Esophagus squamous epithelium (tissue), 5 donors: ENCODE results near the gene IPO11. TPM values are rescaled to one million over a fixed set of nuclear protein-coding genes. Genes with fewer than 3 reads are reported as not detected.

Experiments
- DNase-seq: peaks from one replicate; lab custom pipeline; 2025; lab: John Stamatoyannopoulos, UW
- H3K27ac ChIP-seq, 4 donors: fragments of 200-600 bp; sonication (generic); one replicate each; pipeline ENCODE4 v1.5.1; 2016 to 2019; ENCODE audit warnings: mild to moderate bottlenecking in 1 of 4
- H3K27me3 ChIP-seq, 4 donors: fragments of 200-600 bp; sonication (generic); 1 replicate in 3 of 4; 2 replicates in 1 of 4; pipeline versions ENCODE4 v1.5.1 to v1.6.0; 2017 to 2021; ENCODE audit warnings: antibody characterized with exemption in 1 of 4
- H3K36me3 ChIP-seq, 3 donors: fragments of 200-600 bp; sonication (generic); one replicate each; pipeline ENCODE4 v1.5.1; 2016 to 2019
- H3K4me1 ChIP-seq, 3 donors: fragments of 200-600 bp; sonication (generic); one replicate each; pipeline ENCODE4 v1.5.1; 2017 to 2019
- H3K4me3 ChIP-seq, 4 donors: fragments of 200-600 bp; sonication (generic); 1 replicate in 3 of 4; 2 replicates in 1 of 4; pipeline ENCODE4 v1.5.1; 2016 to 2019; ENCODE audit warnings: mild to moderate bottlenecking in 2 of 4, moderate library complexity in 1 of 4
- H3K9me3 ChIP-seq, 3 donors: fragments of 200-600 bp; sonication (generic); one replicate each; pipeline ENCODE4 v1.5.1; 2016 to 2019
- POLR2A ChIP-seq, 4 donors: fragments of 450-650 bp; IDR thresholded peaks; one replicate each; pipeline ENCODE4 v1.6.1; 2017; ENCODE audit warnings: antibody characterized with exemption in 4 of 4, mild to moderate bottlenecking in 4 of 4, moderate library complexity in 3 of 4
- WGBS, 2 donors: methylation state at CpG; one replicate each; pipeline ENCODE4 v1.1.5; 2018; 5-methylcytosine and 5-hydroxymethylcytosine counted together
- intact Hi-C: fragments of 100-400 bp; cut with DNase I; formaldehyde crosslinking; loops from one replicate; pipeline ENCODE4 v1.15.0; 2022
- total RNA-seq, 4 donors: library from RNA; depleted of rRNA; stranded (reverse); fragments of >200 nt; gene quantifications; one replicate each; pipeline ENCODE4 v1.1.0, GENCODE V29; 2016
- TF ChIP-seq, protein P1 (sequence below), 6 experiments: fragments of 450-650 bp in 4 of 6; fragments of 200-600 bp in 2 of 6; sonication (generic) in 2 of 6; IDR thresholded peaks; one replicate each; pipeline ENCODE4 v1.5.1; 2016 to 2019; ENCODE audit warnings: antibody characterized with exemption in 6 of 6, mild to moderate bottlenecking in 4 of 6, moderate library complexity in 4 of 6
- donor health status: DM: yes; HTN: yes; CAD: no.

The IPO11 gene
- total RNA-seq, 4 donors from 2014 or later, result 8.8 to 29.0 (median 20.3) TPM

DNA sequence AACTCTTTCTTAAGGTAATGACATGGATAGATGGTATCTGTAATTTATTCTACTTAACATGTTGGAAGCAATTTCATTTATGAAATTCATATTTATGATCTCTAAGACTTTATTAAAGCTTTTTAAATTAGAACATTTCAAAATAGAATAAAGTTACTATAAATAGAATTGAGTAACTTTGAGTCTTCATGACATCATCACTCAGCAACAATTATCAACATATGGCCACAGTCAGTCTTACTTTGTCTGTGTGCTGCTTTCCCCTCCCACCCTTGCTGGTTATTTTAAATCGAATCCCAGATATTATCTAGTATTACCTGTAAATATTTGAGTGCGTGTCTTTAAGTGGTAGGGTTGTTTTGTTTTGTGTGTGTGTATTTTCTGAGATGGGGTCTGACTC, 65.2 kb downstream of the IPO11 start:
- Histone ChIP-seq H3K27me3 (no peaks in the 10 kb centered on the region), H3K4me1 (peaks cover 0 to 8% (median 0%) of the 10 kb centered on the region in 3 donors), H3K9me3 (no peaks in the 10 kb centered on the region), H3K36me3 (peaks cover 0 to 20% (median 0%) of the 10 kb centered on the region in 3 donors), H3K27ac (no peak overlapping the region), H3K4me3 (no peak overlapping the region)
- no peak for TF ChIP-seq POLR2A (IDR thresholded peaks at IDR 0.05)
- TF ChIP-seq, protein P1, sequence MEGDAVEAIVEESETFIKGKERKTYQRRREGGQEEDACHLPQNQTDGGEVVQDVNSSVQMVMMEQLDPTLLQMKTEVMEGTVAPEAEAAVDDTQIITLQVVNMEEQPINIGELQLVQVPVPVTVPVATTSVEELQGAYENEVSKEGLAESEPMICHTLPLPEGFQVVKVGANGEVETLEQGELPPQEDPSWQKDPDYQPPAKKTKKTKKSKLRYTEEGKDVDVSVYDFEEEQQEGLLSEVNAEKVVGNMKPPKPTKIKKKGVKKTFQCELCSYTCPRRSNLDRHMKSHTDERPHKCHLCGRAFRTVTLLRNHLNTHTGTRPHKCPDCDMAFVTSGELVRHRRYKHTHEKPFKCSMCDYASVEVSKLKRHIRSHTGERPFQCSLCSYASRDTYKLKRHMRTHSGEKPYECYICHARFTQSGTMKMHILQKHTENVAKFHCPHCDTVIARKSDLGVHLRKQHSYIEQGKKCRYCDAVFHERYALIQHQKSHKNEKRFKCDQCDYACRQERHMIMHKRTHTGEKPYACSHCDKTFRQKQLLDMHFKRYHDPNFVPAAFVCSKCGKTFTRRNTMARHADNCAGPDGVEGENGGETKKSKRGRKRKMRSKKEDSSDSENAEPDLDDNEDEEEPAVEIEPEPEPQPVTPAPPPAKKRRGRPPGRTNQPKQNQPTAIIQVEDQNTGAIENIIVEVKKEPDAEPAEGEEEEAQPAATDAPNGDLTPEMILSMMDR (IDR thresholded peaks at IDR 0.05), result no peak
- intact Hi-C loops, result no loop called here
- WGBS, 2 donors, result 80 to 86% methylated on average over 2 of the region's 2 CpGs
- no peak for DNase-seq

DNA sequence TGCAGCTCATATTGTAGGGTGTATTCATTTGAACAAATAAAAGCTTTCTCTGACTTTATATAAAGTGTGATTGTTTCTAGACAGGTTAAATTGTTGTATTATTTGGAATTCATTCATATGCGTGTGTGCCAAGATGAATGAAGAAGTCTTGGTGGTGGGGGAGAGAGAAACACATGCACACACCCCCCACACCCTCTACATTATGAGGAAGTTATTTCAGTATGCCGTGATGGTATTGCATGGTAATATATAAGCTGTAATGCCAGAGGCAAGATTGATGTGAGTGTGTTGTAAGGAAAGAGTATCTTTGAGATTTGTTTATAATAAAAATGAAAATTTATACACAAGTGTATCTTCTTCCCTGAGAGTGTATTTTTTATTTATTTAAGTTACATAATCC, 71.0 kb downstream of the IPO11 start:
- no peaks in the 10 kb centered on the region for H3K9me3 ChIP-seq
- 68 to 79% methylated on average over 2 of the region's 2 CpGs for WGBS, 2 donors
- no peak overlapping the region for H3K4me3 ChIP-seq
- H3K4me1 ChIP-seq, result no peaks in the 10 kb centered on the region
- no peaks in the 10 kb centered on the region for H3K27me3 ChIP-seq
- H3K27ac ChIP-seq, result no peak overlapping the region
- TF ChIP-seq POLR2A (IDR thresholded peaks at IDR 0.05), result no peak
- TF ChIP-seq, protein P1 (IDR thresholded peaks at IDR 0.05), result no peak
- no peak for DNase-seq
- H3K36me3 ChIP-seq, result peaks cover 0 to 30% (median 0%) of the 10 kb centered on the region in 3 donors
- intact Hi-C loops, result no loop called here

DNA sequence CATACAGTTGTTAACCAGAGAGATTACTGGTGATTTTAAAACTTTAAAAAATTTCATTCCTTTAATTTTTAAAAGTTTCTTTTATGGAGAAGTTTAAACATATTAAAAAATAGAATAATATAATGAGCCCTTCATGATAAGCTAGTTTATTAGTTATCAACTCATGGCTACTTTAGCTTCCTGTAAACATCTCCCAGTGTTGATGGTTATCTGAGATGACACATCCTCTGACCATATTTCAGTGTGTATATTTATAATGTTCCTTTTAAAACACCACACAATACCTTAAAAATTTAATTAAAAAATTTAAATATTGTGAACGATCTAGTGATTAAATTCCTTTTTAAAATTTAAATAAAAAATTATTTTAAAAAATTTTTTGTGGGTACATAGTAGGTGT, 74.1 kb downstream of the IPO11 start:
- H3K9me3 ChIP-seq, result no peaks in the 10 kb centered on the region
- H3K4me3 ChIP-seq, result no peak overlapping the region
- intact Hi-C loops, result no loop called here
- WGBS, 2 donors, result 94 to 97% methylated on average over 1 of the region's 1 CpG
- no peak overlapping the region for H3K27ac ChIP-seq
- no peak for DNase-seq
- H3K27me3 ChIP-seq, result no peaks in the 10 kb centered on the region
- peaks cover 0 to 47% (median 0%) of the 10 kb centered on the region in 3 donors for H3K36me3 ChIP-seq
- H3K4me1 ChIP-seq, result no peaks in the 10 kb centered on the region
- no peak for TF ChIP-seq POLR2A (IDR thresholded peaks at IDR 0.05)
- TF ChIP-seq, protein P1 (IDR thresholded peaks at IDR 0.05), result no peak

DNA sequence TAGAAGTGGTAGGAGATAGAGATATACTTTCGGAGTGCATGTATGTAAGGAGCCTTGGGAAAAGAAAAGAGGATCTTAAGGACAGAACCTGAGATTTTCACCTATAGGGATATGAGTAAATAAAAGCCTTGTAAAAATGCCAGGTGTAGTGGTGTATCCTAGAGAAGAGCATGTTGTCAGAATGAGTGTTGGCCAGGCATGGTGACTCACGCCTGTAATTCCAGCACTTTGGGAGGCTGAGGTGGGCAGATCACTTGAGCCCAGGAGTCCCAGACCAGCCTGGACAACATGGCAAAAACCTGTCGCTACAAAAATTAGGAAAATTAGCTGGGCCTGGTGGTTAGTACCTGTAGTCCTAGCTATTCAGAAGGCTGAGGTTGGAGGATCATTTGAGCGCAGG, 76.0 kb downstream of the IPO11 start:
- Histone ChIP-seq H3K4me3 (no peak overlapping the region), H3K36me3 (peaks cover 0 to 63% (median 0%) of the 10 kb centered on the region in 3 donors), H3K27me3 (no peaks in the 10 kb centered on the region), H3K4me1 (no peaks in the 10 kb centered on the region), H3K27ac (no peak overlapping the region), H3K9me3 (no peaks in the 10 kb centered on the region)
- intact Hi-C loops, result no loop called here
- WGBS, 2 donors, result 68 to 69% methylated on average over 4 of the region's 4 CpGs
- no peak for DNase-seq
- no peak for TF ChIP-seq POLR2A (IDR thresholded peaks at IDR 0.05)
- TF ChIP-seq, protein P1 (IDR thresholded peaks at IDR 0.05), result no peak

DNA sequence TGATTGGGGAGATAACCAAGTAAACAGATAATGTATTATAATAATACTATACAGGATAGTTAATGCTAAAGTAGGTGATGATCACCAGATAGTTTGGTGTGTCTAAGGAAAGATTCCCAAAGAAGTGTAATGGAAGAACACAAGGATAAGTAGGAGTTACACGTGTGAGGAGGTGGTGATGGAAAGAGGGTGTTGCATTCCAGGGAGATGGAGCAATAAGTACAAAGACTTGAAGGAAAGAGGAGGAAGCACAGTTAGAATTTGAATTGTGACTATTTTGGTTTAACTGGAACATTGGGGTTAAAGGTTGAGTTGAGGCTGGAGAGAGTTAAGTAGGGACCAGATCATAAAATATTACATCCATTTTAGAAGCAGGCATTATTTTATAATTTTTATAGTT, 76.9 kb downstream of the IPO11 start:
- no peak overlapping the region for H3K27ac ChIP-seq
- WGBS, 2 donors, result 42 to 74% methylated on average over 1 of the region's 1 CpG
- H3K36me3 ChIP-seq, result peaks cover 0 to 72% (median 0%) of the 10 kb centered on the region in 3 donors
- intact Hi-C loops, result no loop called here
- TF ChIP-seq, protein P1 (IDR thresholded peaks at IDR 0.05), result no peak
- TF ChIP-seq POLR2A (IDR thresholded peaks at IDR 0.05), result no peak
- H3K27me3 ChIP-seq, result no peaks in the 10 kb centered on the region
- DNase-seq, result no peak
- H3K4me3 ChIP-seq, result no peak overlapping the region
- no peaks in the 10 kb centered on the region for H3K9me3 ChIP-seq
- no peaks in the 10 kb centered on the region for H3K4me1 ChIP-seq
